Kidney epithelial cell (primary cell): Measurements from ENCODE around the gene NOTUM. TPM values are rescaled to one million over a fixed set of nuclear protein-coding genes. Genes with fewer than 3 reads are reported as not detected.

Experiments
- DNase-seq: peaks from one replicate; pipeline ENCODE4 v3.0.0-alpha.2; 2010; ENCODE audit warnings: low read depth
- H3K27me3 ChIP-seq: 2 replicates; pipeline ENCODE4 v1.6.0; 2011; ENCODE audit warnings: low read length; ENCODE audit not compliant: control insufficient read depth, insufficient read depth
- H3K36me3 ChIP-seq: 2 replicates; pipeline ENCODE4 v1.5.1; 2011; ENCODE audit warnings: low read length; ENCODE audit not compliant: control insufficient read depth, insufficient read depth
- H3K4me3 ChIP-seq: 2 replicates; pipeline ENCODE4 v1.5.1; 2011; ENCODE audit warnings: low read depth, mild to moderate bottlenecking, control low read depth, low read length
- CTCF ChIP-seq: IDR thresholded peaks from 2 replicates; pipeline ENCODE4 v1.5.1; 2011; ENCODE audit warnings: mild to moderate bottlenecking, moderate library complexity, low read length, control low read depth, inconsistent platforms; ENCODE audit not compliant: insufficient read depth, poor library complexity, severe bottlenecking
- total RNA-seq: library from RNA; depleted of rRNA; stranded (reverse); fragments of >200 nt; gene quantifications from 2 replicates; pipeline ENCODE4 v1.2.3, GENCODE V29; 2015

Gene NOTUM
- total RNA-seq, 1 donor from 2014 or later: 0.17 TPM

- Histone ChIP-seq H3K27me3 (peaks cover 9% of the 10 kb centered on the region), H3K4me3 (peak overlapping the region; percentile 81), H3K36me3 (no peaks in the 10 kb centered on the region)
- TF ChIP-seq CTCF: no peak
- no peak for DNase-seq
Measured at GRCh38 chr17:81927152-81927652, 33.8 kb downstream of the NOTUM start.

GRCh38 chr17:81926451-81927151 lies 34.4 kb downstream of the NOTUM start:
- TF ChIP-seq CTCF: no peak
- peak; percentile 35 for DNase-seq
- Histone ChIP-seq H3K27me3 (peaks cover 9% of the 10 kb centered on the region), H3K36me3 (no peaks in the 10 kb centered on the region), H3K4me3 (peak overlapping the region; percentile 81)

GRCh38 chr17:81925860-81926450 lies 35.0 kb downstream of the NOTUM start:
- H3K36me3 ChIP-seq: peaks cover 1% of the 10 kb centered on the region
- peak overlapping the region; percentile 81 for H3K4me3 ChIP-seq
- no peak for DNase-seq
- TF ChIP-seq CTCF: no peak
- peaks cover 9% of the 10 kb centered on the region for H3K27me3 ChIP-seq

GRCh38 chr17:81924557-81925532 lies 36.1 kb downstream of the NOTUM start:
- Histone ChIP-seq H3K27me3 (peaks cover 9% of the 10 kb centered on the region), H3K36me3 (peaks cover 1% of the 10 kb centered on the region), H3K4me3 (no peak overlapping the region)
- no peak for TF ChIP-seq CTCF
- DNase-seq: no peak

GRCh38 chr17:81923302-81924260 lies 37.4 kb downstream of the NOTUM start:
- Histone ChIP-seq H3K4me3 (peak overlapping the region; percentile 15), H3K27me3 (peaks cover 5% of the 10 kb centered on the region), H3K36me3 (peaks cover 1% of the 10 kb centered on the region)
- no peak for TF ChIP-seq CTCF
- DNase-seq: peak; percentile 23
